Right lung (tissue), 5 donors: ENCODE measurements around the gene UBE2Q2. TPM values are rescaled to one million over a fixed set of nuclear protein-coding genes. Genes with fewer than 3 reads are reported as not detected.
A peak's percentile ranks its signal among the peaks of the same experiment; 100 is the strongest.
"Not testable (repeated sequence)": the region's sequence is repeated elsewhere in the genome, so short reads cannot be mapped to it uniquely, and the experiment has no call there.

ENCODE experiments used
- DNase-seq, 2 donors: peaks; one replicate each; pipeline ENCODE4 v3.0.0-alpha.2; 2013
- polyA plus RNA-seq, 5 donors: library from polyadenylated mRNA; unstranded; fragments of 120-200 nt; gene quantifications; one replicate each; pipeline versions ENCODE4 v1.2.1 to v1.2.3, GENCODE V29; 2013; ENCODE audit warnings: inconsistent platforms in 1 of 5, low replicate concordance in 1 of 5; ENCODE audit not compliant: insufficient read length in 5 of 5, insufficient read depth in 1 of 5

The UBE2Q2 gene
- polyA plus RNA-seq, 5 donors = 45.8 to 71.3 (median 62.6) TPM

DNA sequence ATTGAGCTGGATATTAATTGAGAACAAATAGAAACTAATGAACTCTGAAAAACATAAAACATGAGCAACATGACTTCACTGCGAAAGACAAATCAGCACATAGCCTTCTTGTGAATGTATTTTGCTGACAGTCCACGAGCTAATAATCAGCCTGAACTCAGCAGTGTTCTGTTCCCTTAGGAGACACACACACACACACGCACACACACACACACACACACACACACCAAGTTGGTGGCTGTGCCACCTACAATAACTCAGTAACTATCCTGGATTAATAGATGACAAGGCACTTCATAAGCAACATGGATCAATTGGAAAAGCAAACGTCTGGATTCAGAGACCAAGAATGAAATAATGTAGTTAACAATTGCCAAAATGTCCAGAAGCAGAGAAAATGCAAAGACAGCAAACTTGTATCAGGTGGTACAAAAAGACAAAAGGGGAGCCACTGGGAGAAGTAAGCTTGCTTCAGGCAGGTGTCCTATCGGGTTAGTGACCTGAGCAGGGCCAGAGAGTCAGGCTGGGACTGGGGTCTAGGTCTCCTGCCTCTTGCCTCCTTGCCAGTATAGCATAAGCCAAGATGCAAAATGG lies 20.5 kb upstream of the UBE2Q2 start:
- no peak for DNase-seq

DNA sequence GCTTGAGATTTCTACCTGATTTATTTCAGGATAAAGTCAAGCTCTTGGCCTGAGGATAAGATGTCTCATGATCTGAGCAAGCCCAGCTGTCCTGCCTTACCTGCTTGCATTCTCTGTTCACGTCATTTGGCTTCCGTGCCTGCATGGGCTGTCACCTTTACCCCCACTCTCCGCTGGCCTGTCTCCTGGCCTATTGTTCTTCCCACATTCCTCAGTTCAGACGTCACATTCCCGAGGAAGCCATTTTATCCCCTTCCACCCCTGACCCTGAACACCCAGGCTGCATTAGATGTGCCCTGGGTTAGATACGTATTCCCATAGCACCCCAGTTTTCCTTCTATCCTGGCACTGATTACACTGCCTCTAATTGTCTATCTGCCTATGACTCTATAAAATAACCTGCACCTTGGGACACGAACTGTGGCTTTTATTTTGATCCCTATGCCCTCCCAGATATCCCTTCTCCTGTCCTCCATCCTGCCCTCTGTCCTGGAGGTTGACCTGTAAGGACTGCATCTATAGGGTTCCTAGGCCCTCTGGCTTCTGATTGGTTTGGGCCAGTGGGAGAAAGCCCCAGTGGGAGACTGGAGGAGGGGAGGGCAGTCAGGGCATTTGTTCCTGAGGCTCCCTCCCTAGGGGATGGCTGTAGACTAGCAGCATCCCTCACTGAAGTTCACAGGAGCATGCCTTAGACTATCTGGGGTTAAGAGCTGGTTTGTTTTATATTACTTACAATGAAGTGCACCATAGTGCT lies 19.2 kb upstream of the UBE2Q2 start:
- no peak for DNase-seq

DNA sequence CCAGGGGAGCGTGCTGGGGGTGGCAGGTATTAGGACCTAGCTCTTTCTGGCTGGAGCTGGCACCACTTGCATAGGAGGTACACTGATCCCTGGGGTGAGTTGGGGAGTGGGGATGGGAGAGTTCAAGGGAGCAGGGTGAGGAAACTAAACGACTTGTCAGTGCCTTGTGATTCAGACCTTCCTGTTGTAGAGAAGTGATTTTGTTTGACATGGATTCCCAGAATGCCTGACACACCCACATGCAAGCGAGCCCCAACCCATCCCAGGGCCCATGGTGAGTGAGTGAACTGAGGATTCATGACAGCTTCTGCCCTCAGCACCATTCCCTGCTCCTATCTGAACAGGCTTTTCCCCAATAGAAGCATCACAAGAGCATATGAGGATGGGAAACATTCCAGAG lies 15.6 kb upstream of the UBE2Q2 start:
- DNase-seq = no peak

DNA sequence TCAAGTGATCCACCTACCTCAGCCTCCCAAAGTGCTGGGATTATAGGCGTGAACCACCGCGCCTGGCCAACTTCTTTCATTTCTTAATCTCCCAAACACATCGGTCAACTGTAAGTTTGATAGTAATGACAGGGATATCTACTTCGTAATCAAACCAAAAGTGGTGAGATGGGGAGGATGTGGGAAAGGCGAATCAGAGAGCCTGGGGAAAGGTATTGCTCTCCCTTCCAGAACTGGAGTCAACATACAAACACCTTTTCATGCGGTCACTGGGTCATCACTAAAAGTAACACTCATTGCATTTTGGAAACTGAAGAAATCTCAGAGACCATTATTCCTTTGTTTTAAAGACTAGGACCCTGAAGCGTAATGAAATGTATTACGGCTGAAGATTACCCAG lies 14.8 kb upstream of the UBE2Q2 start:
- no peak for DNase-seq

- no peak for DNase-seq
Observed at GRCh38 chr15:75830910-75831805, 12.1 kb upstream of the UBE2Q2 start.

- no peak for DNase-seq
Observed at GRCh38 chr15:75831806-75832102, 11.5 kb upstream of the UBE2Q2 start.

DNA sequence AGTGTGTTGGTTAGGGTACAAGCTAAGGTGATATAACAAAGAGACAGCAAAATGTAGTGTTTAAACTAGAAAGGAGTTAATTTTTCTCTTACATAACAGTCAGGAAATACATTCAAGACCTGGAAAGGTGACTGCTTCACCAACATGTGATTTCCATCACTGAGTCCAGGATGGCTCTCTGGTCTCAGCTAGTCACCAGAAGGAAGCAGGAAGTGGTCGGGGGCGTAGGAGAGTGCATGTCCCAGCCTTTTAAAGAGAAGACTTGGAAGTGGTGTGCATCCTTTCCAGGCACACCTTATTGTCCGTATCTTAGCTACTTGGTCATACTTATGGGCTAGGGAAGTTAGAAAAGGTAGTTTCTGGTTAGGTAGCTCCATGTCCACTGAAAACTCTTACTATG lies 11.1 kb upstream of the UBE2Q2 start:
- DNase-seq = no peak

- no peak for DNase-seq
Observed at GRCh38 chr15:75834021-75834420, 9.2 kb upstream of the UBE2Q2 start.

DNA sequence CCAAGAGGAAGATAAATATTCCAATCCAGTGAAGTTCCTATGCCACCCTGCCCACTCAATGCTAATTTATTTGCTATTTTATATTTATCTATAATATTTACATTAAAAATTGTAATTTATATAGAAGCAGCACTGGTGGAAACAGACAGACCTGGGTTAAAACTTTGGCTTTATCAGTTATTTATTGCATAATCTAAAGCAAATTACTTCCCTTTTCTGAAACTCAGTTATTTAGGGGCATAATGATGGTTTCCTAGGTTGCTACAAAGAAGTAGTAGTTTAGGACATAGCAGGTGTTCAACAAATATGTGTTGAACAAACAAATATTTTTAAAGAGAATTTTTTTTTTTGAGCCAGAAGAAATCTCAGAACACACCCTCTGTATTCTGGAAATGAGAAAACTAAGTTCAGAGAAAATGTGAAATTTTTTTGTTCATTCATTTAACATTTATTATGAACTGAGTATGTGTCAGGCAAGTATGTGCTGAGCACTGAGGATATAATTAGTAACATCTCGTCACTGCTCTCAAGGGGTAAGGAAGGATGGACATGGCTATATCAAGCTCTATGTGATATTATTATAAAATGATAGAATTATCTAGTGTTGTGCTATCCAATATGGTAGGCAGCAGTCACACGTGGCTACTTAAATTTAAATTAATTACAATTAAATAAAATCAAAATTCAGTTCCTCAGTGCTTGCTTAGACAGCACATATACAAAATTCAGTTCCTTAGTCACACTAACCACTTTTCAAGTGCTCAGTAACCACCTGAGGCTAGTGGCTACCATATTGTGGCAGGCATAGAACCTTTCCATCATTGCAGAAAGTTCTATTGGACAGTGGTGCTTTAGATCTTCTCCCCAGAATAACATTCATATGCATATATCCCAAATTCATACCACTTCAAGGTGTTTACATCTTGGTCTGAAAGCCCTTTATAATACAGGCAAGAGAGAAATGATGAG lies 7.0 kb upstream of the UBE2Q2 start:
- DNase-seq = no peak

GRCh38 chr15:75836959-75837334 lies 6.3 kb upstream of the UBE2Q2 start:
- DNase-seq = no peak

DNA sequence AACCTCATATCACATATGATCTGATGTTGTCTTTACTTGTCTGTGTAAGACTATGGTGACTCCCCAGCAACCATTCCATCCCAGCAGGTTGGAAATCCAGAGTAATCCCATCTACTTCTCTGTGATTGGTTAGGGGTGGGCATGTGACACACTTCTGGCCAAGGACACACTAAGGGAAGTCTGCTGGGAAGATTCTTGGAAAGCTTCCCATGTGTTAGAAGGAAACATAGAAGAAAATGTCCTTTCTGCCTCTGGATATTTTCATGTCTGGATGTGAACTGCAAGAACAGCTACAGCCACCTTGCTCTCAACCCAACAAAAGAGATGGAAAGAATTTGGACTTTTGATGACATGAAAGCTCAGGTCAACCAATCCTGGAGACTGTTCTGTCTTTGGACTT lies 2.6 kb upstream of the UBE2Q2 start:
- DNase-seq = peak; percentile 30 to 34

DNA sequence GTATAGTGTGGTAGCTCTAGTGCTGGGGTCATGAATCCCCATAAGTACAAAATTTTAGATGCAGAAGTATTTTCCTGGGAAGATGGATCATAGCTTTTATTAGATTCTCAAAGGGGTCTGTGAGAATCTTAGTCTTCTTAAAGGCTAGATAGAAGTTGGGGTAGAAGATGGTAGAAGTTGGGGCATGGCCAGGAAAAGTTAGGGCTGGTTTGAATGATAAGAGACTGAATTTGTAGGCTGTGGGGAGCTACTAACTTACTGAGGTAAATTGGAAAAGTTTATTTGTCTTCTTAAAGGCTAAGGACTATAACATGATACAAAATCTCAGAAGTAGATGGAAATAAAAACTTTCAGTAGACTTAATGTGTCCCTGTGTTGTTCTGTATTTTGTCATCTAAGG lies 1.6 kb upstream of the UBE2Q2 start:
- no peak for DNase-seq

DNA sequence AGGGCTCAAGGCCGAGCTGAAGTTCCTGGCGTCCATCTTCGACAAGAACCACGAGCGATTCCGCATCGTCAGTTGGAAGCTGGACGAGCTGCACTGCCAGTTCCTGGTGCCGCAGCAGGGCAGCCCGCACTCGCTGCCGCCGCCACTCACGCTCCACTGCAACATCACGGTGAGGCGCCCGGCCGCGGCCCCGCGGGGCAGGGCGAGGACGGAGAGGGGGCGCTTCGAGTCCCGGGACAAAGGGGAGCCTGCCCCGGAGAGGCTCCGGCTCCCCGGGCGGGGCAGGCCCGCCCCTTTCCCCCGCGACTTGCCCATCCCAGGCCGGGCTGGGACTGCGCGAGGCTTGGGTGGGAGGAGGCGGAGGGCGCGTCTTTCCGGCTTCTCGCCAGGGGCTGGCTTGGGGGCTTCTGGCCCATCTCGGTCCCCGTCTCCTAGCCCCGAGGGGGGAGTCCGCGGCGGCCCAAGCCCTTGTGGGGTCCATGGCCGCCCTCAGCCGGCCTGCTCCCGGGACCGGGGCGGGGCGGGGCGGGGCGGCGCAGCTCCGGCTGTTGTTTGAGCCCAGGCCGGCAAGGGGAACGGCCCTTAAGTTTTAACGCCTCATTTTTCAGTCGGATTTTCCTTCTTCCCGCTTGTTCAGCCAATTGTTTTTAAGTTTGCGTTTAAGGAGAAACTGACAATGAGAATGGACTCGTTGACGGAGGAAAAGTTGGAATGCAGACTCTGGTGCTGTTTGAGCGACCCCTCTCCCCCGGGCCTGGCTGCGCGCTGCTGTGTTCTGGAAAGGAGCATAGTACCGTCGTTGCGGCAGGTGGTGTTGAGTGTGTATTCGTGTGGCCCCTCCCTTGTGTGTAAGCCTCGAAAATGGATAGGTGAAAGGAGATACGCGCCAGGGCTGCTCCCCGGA lies 683 bp downstream of the UBE2Q2 start:
- DNase-seq = peak; percentile 65 to 77

DNA sequence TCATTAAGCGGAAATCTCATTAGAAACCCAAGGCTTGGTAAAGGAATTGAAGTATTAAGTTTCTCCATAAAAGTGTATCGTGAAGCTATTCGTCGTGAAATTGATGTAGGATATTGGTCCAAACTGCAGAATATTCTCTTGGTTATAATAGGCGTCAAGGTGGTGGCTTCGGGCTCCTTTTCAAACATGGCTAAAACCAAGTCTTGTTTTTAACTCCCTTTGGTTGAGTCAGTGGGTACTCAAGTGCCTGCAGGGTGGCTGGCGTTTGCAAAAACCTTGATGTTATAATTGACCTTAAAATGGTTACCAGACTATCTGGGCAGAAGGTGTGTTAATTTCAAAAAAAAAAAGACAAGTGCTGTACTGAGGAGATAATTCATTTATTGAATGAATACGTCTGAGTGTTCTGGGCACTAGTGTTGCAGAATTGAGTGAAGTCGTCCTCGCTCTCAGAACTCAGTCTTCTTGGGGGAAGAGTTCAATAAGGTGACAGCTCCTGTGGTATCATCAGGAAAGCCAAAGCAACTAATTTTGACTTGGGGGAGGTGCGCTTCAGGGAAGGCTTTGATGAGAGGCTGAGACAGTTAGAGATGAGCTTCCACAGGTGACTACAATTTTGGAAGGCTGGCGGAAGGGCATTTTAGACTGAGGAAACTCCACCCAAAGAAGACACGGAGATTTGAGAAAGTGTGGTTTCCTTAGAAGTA lies 1.5 kb downstream of the UBE2Q2 start:
- no peak for DNase-seq

GRCh38 chr15:75849167-75849566 lies 5.9 kb downstream of the UBE2Q2 start:
- no peak for DNase-seq

DNA sequence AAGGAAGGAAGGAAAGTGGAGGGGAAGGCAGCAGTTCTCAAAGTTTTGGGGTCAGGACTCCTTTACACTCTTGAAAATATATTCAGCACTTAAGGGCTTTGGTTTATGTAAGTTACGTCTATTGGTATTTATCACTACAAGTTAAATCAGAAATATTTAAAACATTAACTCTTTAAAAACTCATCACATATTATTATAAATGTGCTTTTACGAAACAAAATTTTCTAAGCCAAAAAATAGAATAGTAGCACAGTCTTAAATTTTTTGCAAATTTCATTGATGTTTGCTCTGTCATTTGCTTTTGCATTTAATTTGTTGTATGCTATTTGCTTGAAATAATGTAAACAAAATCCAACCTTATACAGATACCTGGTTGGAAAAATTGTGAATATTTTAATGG lies 7.5 kb downstream of the UBE2Q2 start:
- no peak for DNase-seq

DNA sequence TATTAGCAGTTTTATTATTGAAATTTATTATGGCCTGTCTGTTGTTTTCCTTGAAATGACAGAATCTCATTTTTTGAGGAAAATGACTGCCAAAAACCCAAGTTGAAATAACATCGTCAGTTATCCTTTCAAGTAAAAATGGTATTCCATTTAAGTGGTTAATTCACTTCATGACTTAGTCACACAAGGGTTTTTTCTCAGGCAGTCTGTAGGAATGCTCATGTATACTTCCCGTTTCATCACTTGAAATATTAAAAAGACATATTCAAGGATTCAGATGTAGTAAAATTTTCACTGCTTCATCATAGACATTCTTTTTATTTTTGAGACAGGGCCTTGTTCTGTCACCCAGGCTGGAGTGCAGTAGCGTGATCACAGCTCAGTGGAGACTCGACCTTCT lies 8.3 kb downstream of the UBE2Q2 start:
- not testable (repeated sequence) for DNase-seq

- no peak for DNase-seq
Observed at GRCh38 chr15:75857886-75858285, 14.6 kb downstream of the UBE2Q2 start.

GRCh38 chr15:75861750-75862402 lies 18.6 kb downstream of the UBE2Q2 start:
- DNase-seq = no peak
